Measurements from ENCODE around the gene TFF1. TPM values are rescaled to one million over a fixed set of nuclear protein-coding genes. Genes with fewer than 3 reads are reported as not detected.

Gene TFF1
- total RNA-seq, 1 donor from 2014 or later = not detected

- Histone ChIP-seq H3K27ac (no peak overlapping the region), H3K36me3 (no peaks in the 10 kb centered on the region), H3K79me2 (ENCODE audit: low read depth) (no peaks in the 10 kb centered on the region), H3K27me3 (no peaks in the 10 kb centered on the region), H3K9ac (no peak overlapping the region), H2AFZ (replicated peaks) (no peak overlapping the region), H3F3A (ENCODE audit: low read depth) (no peaks in the 10 kb centered on the region), H3K9me3 (ENCODE audit: low read depth) (no peaks in the 10 kb centered on the region), H3K4me1 (no peaks in the 10 kb centered on the region), H4K20me1 (ENCODE audit: low read depth) (no peaks in the 10 kb centered on the region), H3K4me3 (no peak overlapping the region), H3K4me2 (no peak overlapping the region)
- peaks cover 2% of the 10 kb centered on the region for H3K27me3 Mint-ChIP-seq (ENCODE audit: insufficient read depth, low read depth)
- H3K27ac Mint-ChIP-seq = no peak overlapping the region
- TF ChIP-seq EZH2 (IDR thresholded peaks at IDR 0.05) = no peak
- peaks cover 16% of the 10 kb centered on the region for H3K4me1 Mint-ChIP-seq
- DNase-seq (ENCODE audit: low spot score) = no peak
- no peaks in the 10 kb centered on the region for H3K9me3 Mint-ChIP-seq
- H3K4me3 Mint-ChIP-seq = no peak overlapping the region
- no peaks in the 10 kb centered on the region for H3K36me3 Mint-ChIP-seq
Observed at GRCh38 chr21:42343963-42344510, 22.3 kb downstream of the TFF1 start.

GRCh38 chr21:42343556-42343955, 22.8 kb downstream of the TFF1 start:
- Histone ChIP-seq H3K36me3 (no peaks in the 10 kb centered on the region), H3K4me1 (no peaks in the 10 kb centered on the region), H3K4me2 (no peak overlapping the region), H3K79me2 (ENCODE audit: low read depth) (no peaks in the 10 kb centered on the region), H3K9me3 (ENCODE audit: low read depth) (no peaks in the 10 kb centered on the region), H3F3A (ENCODE audit: low read depth) (no peaks in the 10 kb centered on the region), H3K27me3 (no peaks in the 10 kb centered on the region), H2AFZ (replicated peaks) (no peak overlapping the region), H3K27ac (no peak overlapping the region), H3K4me3 (no peak overlapping the region), H4K20me1 (ENCODE audit: low read depth) (no peaks in the 10 kb centered on the region), H3K9ac (no peak overlapping the region)
- H3K4me3 Mint-ChIP-seq = no peak overlapping the region
- no peak for TF ChIP-seq EZH2phosphoT487 (IDR thresholded peaks at IDR 0.05)
- TF ChIP-seq, protein P1, sequence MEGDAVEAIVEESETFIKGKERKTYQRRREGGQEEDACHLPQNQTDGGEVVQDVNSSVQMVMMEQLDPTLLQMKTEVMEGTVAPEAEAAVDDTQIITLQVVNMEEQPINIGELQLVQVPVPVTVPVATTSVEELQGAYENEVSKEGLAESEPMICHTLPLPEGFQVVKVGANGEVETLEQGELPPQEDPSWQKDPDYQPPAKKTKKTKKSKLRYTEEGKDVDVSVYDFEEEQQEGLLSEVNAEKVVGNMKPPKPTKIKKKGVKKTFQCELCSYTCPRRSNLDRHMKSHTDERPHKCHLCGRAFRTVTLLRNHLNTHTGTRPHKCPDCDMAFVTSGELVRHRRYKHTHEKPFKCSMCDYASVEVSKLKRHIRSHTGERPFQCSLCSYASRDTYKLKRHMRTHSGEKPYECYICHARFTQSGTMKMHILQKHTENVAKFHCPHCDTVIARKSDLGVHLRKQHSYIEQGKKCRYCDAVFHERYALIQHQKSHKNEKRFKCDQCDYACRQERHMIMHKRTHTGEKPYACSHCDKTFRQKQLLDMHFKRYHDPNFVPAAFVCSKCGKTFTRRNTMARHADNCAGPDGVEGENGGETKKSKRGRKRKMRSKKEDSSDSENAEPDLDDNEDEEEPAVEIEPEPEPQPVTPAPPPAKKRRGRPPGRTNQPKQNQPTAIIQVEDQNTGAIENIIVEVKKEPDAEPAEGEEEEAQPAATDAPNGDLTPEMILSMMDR (IDR thresholded peaks at IDR 0.05) = no peak
- TF ChIP-seq EZH2 (IDR thresholded peaks at IDR 0.05) = no peak
- no peaks in the 10 kb centered on the region for H3K36me3 Mint-ChIP-seq
- peaks cover 2% of the 10 kb centered on the region for H3K27me3 Mint-ChIP-seq (ENCODE audit: insufficient read depth, low read depth)
- no peak for DNase-seq (ENCODE audit: low spot score)
- peaks cover 21% of the 10 kb centered on the region for H3K4me1 Mint-ChIP-seq
- H3K9me3 Mint-ChIP-seq = no peaks in the 10 kb centered on the region
- H3K27ac Mint-ChIP-seq = no peak overlapping the region

DNA sequence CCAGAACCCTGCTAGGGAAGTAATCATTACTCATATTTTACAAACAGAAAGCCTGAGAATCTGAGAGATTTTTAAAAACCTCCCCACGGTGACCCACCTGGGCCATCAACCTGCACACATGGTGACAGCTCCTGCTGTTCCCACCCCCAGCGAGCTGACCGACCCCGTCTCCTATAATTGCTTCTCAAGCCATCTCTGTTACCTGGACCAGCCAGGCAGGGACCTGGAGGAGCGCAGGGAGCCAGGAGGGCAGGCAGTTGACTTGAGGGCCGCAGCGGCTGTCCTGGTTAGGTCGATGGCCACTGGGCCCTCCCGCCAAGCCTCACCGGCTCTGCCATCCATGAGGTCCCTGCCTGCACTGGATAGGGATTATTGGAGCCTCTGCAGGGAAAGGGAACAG, 23.2 kb downstream of the TFF1 start:
- TF ChIP-seq, protein P1 (IDR thresholded peaks at IDR 0.05) = no peak
- TF ChIP-seq EZH2 (IDR thresholded peaks at IDR 0.05) (no peak), EZH2phosphoT487 (IDR thresholded peaks at IDR 0.05) (no peak)
- Histone ChIP-seq H3K9ac (no peak overlapping the region), H4K20me1 (ENCODE audit: low read depth) (no peaks in the 10 kb centered on the region), H3K36me3 (no peaks in the 10 kb centered on the region), H3K27me3 (no peaks in the 10 kb centered on the region), H3K4me3 (no peak overlapping the region), H2AFZ (replicated peaks) (no peak overlapping the region), H3K4me2 (no peak overlapping the region), H3F3A (ENCODE audit: low read depth) (peaks cover 4% of the 10 kb centered on the region), H3K4me1 (peaks cover 3% of the 10 kb centered on the region), H3K27ac (no peak overlapping the region), H3K9me3 (ENCODE audit: low read depth) (no peaks in the 10 kb centered on the region), H3K79me2 (ENCODE audit: low read depth) (no peaks in the 10 kb centered on the region)
- H3K4me3 Mint-ChIP-seq = no peak overlapping the region
- H3K9me3 Mint-ChIP-seq = no peaks in the 10 kb centered on the region
- H3K4me1 Mint-ChIP-seq = peaks cover 25% of the 10 kb centered on the region
- H3K36me3 Mint-ChIP-seq = no peaks in the 10 kb centered on the region
- H3K27me3 Mint-ChIP-seq (ENCODE audit: insufficient read depth, low read depth) = peaks cover 4% of the 10 kb centered on the region
- DNase-seq (ENCODE audit: low spot score) = no peak
- H3K27ac Mint-ChIP-seq = no peak overlapping the region

DNA sequence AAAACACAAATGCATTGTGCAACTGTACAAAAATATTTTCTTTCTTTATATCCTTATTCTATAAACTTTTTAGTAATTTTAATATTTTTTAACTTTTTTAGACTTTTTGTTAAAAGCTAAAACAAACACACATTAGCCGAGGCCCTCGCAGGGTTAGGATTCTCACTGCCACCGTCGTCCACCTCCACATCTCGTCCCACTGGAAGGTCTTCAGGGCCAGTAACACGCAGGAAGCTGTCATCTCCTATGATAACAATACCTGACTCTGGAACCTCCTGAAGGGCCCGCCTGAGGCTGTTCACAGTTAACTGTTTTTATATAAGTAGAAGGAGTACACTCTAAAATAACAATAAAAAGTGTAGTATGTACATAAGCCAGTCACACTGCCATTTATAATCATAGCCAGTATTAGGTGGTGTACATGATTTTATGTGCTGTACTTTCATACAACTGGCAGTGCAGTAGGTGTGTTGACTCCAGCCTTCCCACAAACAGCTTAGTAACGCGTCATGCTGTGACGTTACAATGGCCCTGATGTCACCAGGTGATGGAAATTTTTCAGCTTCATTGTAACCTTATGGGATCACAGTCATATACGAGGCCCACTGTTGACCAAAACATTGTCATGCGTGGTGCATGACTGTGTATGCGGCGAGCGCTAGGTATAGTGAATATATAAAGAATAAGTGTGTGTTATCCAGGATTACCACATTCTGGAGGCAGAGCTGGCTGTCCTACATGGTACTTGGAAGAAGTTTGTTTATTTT, 24.4 kb downstream of the TFF1 start:
- no peak for DNase-seq (ENCODE audit: low spot score)
- Mint-ChIP-seq H3K4me3 (no peak overlapping the region), H3K27me3 (ENCODE audit: insufficient read depth, low read depth) (peaks cover 4% of the 10 kb centered on the region), H3K27ac (no peak overlapping the region), H3K9me3 (no peaks in the 10 kb centered on the region), H3K4me1 (peaks cover 36% of the 10 kb centered on the region), H3K36me3 (no peaks in the 10 kb centered on the region)
- Histone ChIP-seq H3K4me1 (peaks cover 5% of the 10 kb centered on the region), H4K20me1 (ENCODE audit: low read depth) (no peaks in the 10 kb centered on the region), H2AFZ (replicated peaks) (no peak overlapping the region), H3K4me2 (no peak overlapping the region), H3K9ac (no peak overlapping the region), H3K9me3 (ENCODE audit: low read depth) (no peaks in the 10 kb centered on the region), H3K79me2 (ENCODE audit: low read depth) (no peaks in the 10 kb centered on the region), H3K4me3 (no peak overlapping the region), H3K36me3 (no peaks in the 10 kb centered on the region), H3F3A (ENCODE audit: low read depth) (peaks cover 10% of the 10 kb centered on the region), H3K27ac (no peak overlapping the region), H3K27me3 (no peaks in the 10 kb centered on the region)
- TF ChIP-seq EZH2phosphoT487 (IDR thresholded peaks at IDR 0.05) (no peak), EZH2 (IDR thresholded peaks at IDR 0.05) (no peak)
- TF ChIP-seq, protein P1 (IDR thresholded peaks at IDR 0.05) = no peak

Data from neural progenitor cell (in vitro differentiated cells).